Mesenchymal stem cell (in vitro differentiated cells and primary cell): ENCODE results near the gene IMMP2L.

Source experiments
- DNase-seq: peaks from one replicate; pipeline ENCODE4 v3.0.0-alpha.2; 2013
- H2AFZ ChIP-seq: one replicate; pipeline ENCODE4 v1.6.1; 2013; ENCODE audit warnings: low read depth, mild to moderate bottlenecking, control low read depth, inconsistent platforms, low read length, moderate library complexity
- H2AK5ac ChIP-seq: 2 replicates; pipeline ENCODE4 v1.6.1; 2013; ENCODE audit warnings: low read length, moderate library complexity, mild to moderate bottlenecking, inconsistent platforms; ENCODE audit not compliant: severe bottlenecking
- H2BK120ac ChIP-seq: one replicate; pipeline ENCODE4 v1.6.1; 2013; ENCODE audit warnings: low read depth, mild to moderate bottlenecking, inconsistent platforms, low read length, moderate library complexity
- H2BK12ac ChIP-seq, 2 experiments: one replicate each; pipeline ENCODE4 v1.6.1; 2013; ENCODE audit warnings: inconsistent platforms in 2 of 2, low read length in 2 of 2, mild to moderate bottlenecking in 2 of 2, moderate library complexity in 2 of 2, control low read depth in 1 of 2
- H2BK15ac ChIP-seq: one replicate; pipeline ENCODE4 v1.6.1; 2013; ENCODE audit warnings: mild to moderate bottlenecking, low read depth, inconsistent platforms; ENCODE audit not compliant: poor library complexity, severe bottlenecking
- H2BK5ac ChIP-seq: 2 replicates; pipeline ENCODE4 v1.6.1; 2013; ENCODE audit warnings: low read depth, mild to moderate bottlenecking, low read length, control low read depth, inconsistent platforms; ENCODE audit not compliant: poor library complexity, severe bottlenecking
- H3K14ac ChIP-seq, 2 experiments: one replicate each; pipeline ENCODE4 v1.6.1; 2013; ENCODE audit warnings: inconsistent platforms in 2 of 2, low read length in 2 of 2, control low read depth in 1 of 2, mild to moderate bottlenecking in 1 of 2, moderate library complexity in 1 of 2
- H3K18ac ChIP-seq, 2 experiments: one replicate each; pipeline ENCODE4 v1.6.1; 2013; ENCODE audit warnings: inconsistent platforms in 2 of 2, low read length in 2 of 2, control low read depth in 1 of 2, low read depth in 1 of 2, mild to moderate bottlenecking in 1 of 2
- H3K23ac ChIP-seq, 2 experiments: one replicate each; pipeline ENCODE4 v1.6.1; 2013; ENCODE audit warnings: inconsistent platforms in 2 of 2, low read length in 2 of 2, mild to moderate bottlenecking in 2 of 2, moderate library complexity in 2 of 2, control low read depth in 1 of 2
- H3K27ac ChIP-seq: 2 replicates; pipeline ENCODE4 v1.5.1; 2013; ENCODE audit warnings: mild to moderate bottlenecking, moderate library complexity, low read length, control low read depth, inconsistent platforms; ENCODE audit not compliant: poor library complexity, severe bottlenecking
- H3K27me3 ChIP-seq, 2 experiments: 2 replicates each; pipeline versions ENCODE4 v1.6.1 to v1.7.0; 2013; ENCODE audit warnings: low read length in 2 of 2, mild to moderate bottlenecking in 2 of 2, moderate library complexity in 2 of 2, control low read depth in 1 of 2, inconsistent platforms in 1 of 2; ENCODE audit not compliant: control insufficient read depth in 1 of 2, insufficient read depth in 1 of 2
- H3K36me3 ChIP-seq, 2 experiments: 2 replicates each; pipeline versions ENCODE4 v1.6.1 to v1.7.0; 2013; ENCODE audit warnings: low read length in 2 of 2, control low read depth in 1 of 2, inconsistent platforms in 1 of 2, low read depth in 1 of 2, mild to moderate bottlenecking in 1 of 2; ENCODE audit not compliant: insufficient read depth in 2 of 2, control insufficient read depth in 1 of 2
- H3K4ac ChIP-seq, 2 experiments: one replicate each; pipeline ENCODE4 v1.6.1; 2013; ENCODE audit warnings: inconsistent platforms in 2 of 2, low read length in 2 of 2, mild to moderate bottlenecking in 2 of 2, moderate library complexity in 2 of 2, control low read depth in 1 of 2, low read depth in 1 of 2
- H3K4me1 ChIP-seq: 2 replicates; pipeline ENCODE4 v1.6.1; 2013; ENCODE audit warnings: low read depth, low read length, control low read depth; ENCODE audit not compliant: control insufficient read depth, insufficient read depth
- H3K4me2 ChIP-seq: 2 replicates; pipeline ENCODE4 v1.6.1; 2013; ENCODE audit warnings: low read length, mild to moderate bottlenecking, inconsistent platforms; ENCODE audit not compliant: poor library complexity, severe bottlenecking
- H3K4me3 ChIP-seq, 2 experiments: 2 replicates each; pipeline versions ENCODE4 v1.5.1 to v1.7.0; 2013; ENCODE audit warnings: low read length in 2 of 2, mild to moderate bottlenecking in 2 of 2, control low read depth in 1 of 2, low read depth in 1 of 2; ENCODE audit not compliant: insufficient read depth in 1 of 2
- H3K79me1 ChIP-seq: replicated peaks from 2 replicates; pipeline ENCODE4 v1.6.1; 2013; ENCODE audit warnings: mild to moderate bottlenecking, control low read depth, low read length, inconsistent platforms; ENCODE audit not compliant: poor library complexity, severe bottlenecking
- H3K9ac ChIP-seq: 2 replicates; pipeline ENCODE4 v1.7.0; 2013; ENCODE audit warnings: mild to moderate bottlenecking, low read length, moderate library complexity
- H3K9me3 ChIP-seq: 2 replicates; pipeline ENCODE4 v1.7.0; 2013; ENCODE audit warnings: mild to moderate bottlenecking, low read length; ENCODE audit not compliant: control insufficient read depth
- H4K8ac ChIP-seq: one replicate; pipeline ENCODE4 v1.6.1; 2013; ENCODE audit warnings: inconsistent platforms, mild to moderate bottlenecking, low read length, moderate library complexity
- H4K91ac ChIP-seq: one replicate; pipeline ENCODE4 v1.6.1; 2013; ENCODE audit warnings: mild to moderate bottlenecking, low read length, inconsistent platforms
- WGBS: methylation state at CpG from one replicate; pipeline ENCODE4 v1.1.7; 2013; ENCODE audit warnings: mixed read lengths; 5-methylcytosine and 5-hydroxymethylcytosine counted together

IMMP2L gene

GRCh38 chr7:111330235-111330523 lies 232.1 kb downstream of the IMMP2L start:
- no peak overlapping the region for H2BK15ac ChIP-seq
- WGBS, result no CpG with 5 or more reads among the region's 1 CpG
- H3K36me3 ChIP-seq, result no peaks in the 10 kb centered on the region
- no peaks in the 10 kb centered on the region for H3K79me1 ChIP-seq
- H2BK120ac ChIP-seq, result no peak overlapping the region
- no peak overlapping the region for H3K27ac ChIP-seq
- no peak for DNase-seq
- no peak overlapping the region for H3K18ac ChIP-seq
- no peaks in the 10 kb centered on the region for H3K4me1 ChIP-seq
- H3K9ac ChIP-seq, result no peak overlapping the region
- H3K4ac ChIP-seq, result no peak overlapping the region
- H3K14ac ChIP-seq, result no peak overlapping the region
- no peak overlapping the region for H2AK5ac ChIP-seq
- no peak overlapping the region for H2BK12ac ChIP-seq
- no peak overlapping the region for H4K91ac ChIP-seq
- no peak overlapping the region for H4K8ac ChIP-seq
- H2BK5ac ChIP-seq, result no peak overlapping the region
- no peaks in the 10 kb centered on the region for H3K9me3 ChIP-seq
- H3K4me3 ChIP-seq, result no peak overlapping the region
- no peak overlapping the region for H2AFZ ChIP-seq
- no peak overlapping the region for H3K23ac ChIP-seq
- no peaks in the 10 kb centered on the region for H3K27me3 ChIP-seq
- no peak overlapping the region for H3K4me2 ChIP-seq

GRCh38 chr7:111329367-111330234 lies 232.7 kb downstream of the IMMP2L start:
- Histone ChIP-seq H2BK5ac (no peak overlapping the region), H3K9ac (no peak overlapping the region), H3K27me3 (no peaks in the 10 kb centered on the region), H3K18ac (no peak overlapping the region), H3K4me2 (no peak overlapping the region), H2AK5ac (no peak overlapping the region), H2BK15ac (no peak overlapping the region), H4K91ac (no peak overlapping the region), H2BK120ac (no peak overlapping the region), H3K27ac (no peak overlapping the region), H3K4me3 (no peak overlapping the region), H3K4ac (no peak overlapping the region), H2AFZ (no peak overlapping the region), H3K9me3 (no peaks in the 10 kb centered on the region), H3K14ac (no peak overlapping the region), H4K8ac (no peak overlapping the region), H3K79me1 (no peaks in the 10 kb centered on the region), H3K4me1 (no peaks in the 10 kb centered on the region), H3K23ac (no peak overlapping the region), H2BK12ac (no peak overlapping the region), H3K36me3 (no peaks in the 10 kb centered on the region)
- DNase-seq, result peak; percentile 26
- WGBS, result 92% methylated on average over 3 of the region's 5 CpGs

GRCh38 chr7:111328487-111328886 lies 233.8 kb downstream of the IMMP2L start:
- Histone ChIP-seq H2BK120ac (no peak overlapping the region), H4K91ac (no peak overlapping the region), H3K4ac (no peak overlapping the region), H2BK15ac (no peak overlapping the region), H3K36me3 (no peaks in the 10 kb centered on the region), H3K18ac (no peak overlapping the region), H2BK12ac (no peak overlapping the region), H3K27me3 (no peaks in the 10 kb centered on the region), H3K23ac (no peak overlapping the region), H3K4me2 (no peak overlapping the region), H3K9me3 (no peaks in the 10 kb centered on the region), H2AFZ (no peak overlapping the region), H2AK5ac (no peak overlapping the region), H3K4me1 (no peaks in the 10 kb centered on the region), H3K9ac (no peak overlapping the region), H3K79me1 (no peaks in the 10 kb centered on the region), H4K8ac (no peak overlapping the region), H3K27ac (no peak overlapping the region), H3K4me3 (no peak overlapping the region), H2BK5ac (no peak overlapping the region), H3K14ac (no peak overlapping the region)
- WGBS, result 95% methylated on average over 2 of the region's 2 CpGs
- DNase-seq, result no peak

- Histone ChIP-seq H3K4me3 (no peak overlapping the region), H2BK120ac (no peak overlapping the region), H3K9ac (no peak overlapping the region), H2BK12ac (no peak overlapping the region), H2BK15ac (no peak overlapping the region), H3K27ac (no peak overlapping the region), H4K91ac (no peak overlapping the region), H2AFZ (no peak overlapping the region), H3K4me1 (no peaks in the 10 kb centered on the region), H3K4me2 (no peak overlapping the region), H3K9me3 (no peaks in the 10 kb centered on the region), H3K36me3 (no peaks in the 10 kb centered on the region), H3K4ac (no peak overlapping the region), H3K14ac (no peak overlapping the region), H3K79me1 (no peaks in the 10 kb centered on the region), H2BK5ac (no peak overlapping the region), H3K27me3 (no peaks in the 10 kb centered on the region), H2AK5ac (no peak overlapping the region), H4K8ac (no peak overlapping the region), H3K23ac (no peak overlapping the region), H3K18ac (no peak overlapping the region)
- no peak for DNase-seq
Observed at GRCh38 chr7:111324776-111325175, 237.5 kb downstream of the IMMP2L start.
